Measurements from ENCODE around the gene MAP7. TPM values are rescaled to one million over a fixed set of nuclear protein-coding genes. Genes with fewer than 3 reads are reported as not detected.

The MAP7 gene
- total and polyA plus RNA-seq, 9 of the 15 experiments (the other 6 are each of a cell fraction or from before 2014, with no cell fraction given), result 0.76 to 7.7 (median 3.9) TPM

- no peak for TF ChIP-seq AFF4 (CRISPR knock-in tag; IDR thresholded peaks at IDR 0.05)
- TF ChIP-seq, protein P1, sequence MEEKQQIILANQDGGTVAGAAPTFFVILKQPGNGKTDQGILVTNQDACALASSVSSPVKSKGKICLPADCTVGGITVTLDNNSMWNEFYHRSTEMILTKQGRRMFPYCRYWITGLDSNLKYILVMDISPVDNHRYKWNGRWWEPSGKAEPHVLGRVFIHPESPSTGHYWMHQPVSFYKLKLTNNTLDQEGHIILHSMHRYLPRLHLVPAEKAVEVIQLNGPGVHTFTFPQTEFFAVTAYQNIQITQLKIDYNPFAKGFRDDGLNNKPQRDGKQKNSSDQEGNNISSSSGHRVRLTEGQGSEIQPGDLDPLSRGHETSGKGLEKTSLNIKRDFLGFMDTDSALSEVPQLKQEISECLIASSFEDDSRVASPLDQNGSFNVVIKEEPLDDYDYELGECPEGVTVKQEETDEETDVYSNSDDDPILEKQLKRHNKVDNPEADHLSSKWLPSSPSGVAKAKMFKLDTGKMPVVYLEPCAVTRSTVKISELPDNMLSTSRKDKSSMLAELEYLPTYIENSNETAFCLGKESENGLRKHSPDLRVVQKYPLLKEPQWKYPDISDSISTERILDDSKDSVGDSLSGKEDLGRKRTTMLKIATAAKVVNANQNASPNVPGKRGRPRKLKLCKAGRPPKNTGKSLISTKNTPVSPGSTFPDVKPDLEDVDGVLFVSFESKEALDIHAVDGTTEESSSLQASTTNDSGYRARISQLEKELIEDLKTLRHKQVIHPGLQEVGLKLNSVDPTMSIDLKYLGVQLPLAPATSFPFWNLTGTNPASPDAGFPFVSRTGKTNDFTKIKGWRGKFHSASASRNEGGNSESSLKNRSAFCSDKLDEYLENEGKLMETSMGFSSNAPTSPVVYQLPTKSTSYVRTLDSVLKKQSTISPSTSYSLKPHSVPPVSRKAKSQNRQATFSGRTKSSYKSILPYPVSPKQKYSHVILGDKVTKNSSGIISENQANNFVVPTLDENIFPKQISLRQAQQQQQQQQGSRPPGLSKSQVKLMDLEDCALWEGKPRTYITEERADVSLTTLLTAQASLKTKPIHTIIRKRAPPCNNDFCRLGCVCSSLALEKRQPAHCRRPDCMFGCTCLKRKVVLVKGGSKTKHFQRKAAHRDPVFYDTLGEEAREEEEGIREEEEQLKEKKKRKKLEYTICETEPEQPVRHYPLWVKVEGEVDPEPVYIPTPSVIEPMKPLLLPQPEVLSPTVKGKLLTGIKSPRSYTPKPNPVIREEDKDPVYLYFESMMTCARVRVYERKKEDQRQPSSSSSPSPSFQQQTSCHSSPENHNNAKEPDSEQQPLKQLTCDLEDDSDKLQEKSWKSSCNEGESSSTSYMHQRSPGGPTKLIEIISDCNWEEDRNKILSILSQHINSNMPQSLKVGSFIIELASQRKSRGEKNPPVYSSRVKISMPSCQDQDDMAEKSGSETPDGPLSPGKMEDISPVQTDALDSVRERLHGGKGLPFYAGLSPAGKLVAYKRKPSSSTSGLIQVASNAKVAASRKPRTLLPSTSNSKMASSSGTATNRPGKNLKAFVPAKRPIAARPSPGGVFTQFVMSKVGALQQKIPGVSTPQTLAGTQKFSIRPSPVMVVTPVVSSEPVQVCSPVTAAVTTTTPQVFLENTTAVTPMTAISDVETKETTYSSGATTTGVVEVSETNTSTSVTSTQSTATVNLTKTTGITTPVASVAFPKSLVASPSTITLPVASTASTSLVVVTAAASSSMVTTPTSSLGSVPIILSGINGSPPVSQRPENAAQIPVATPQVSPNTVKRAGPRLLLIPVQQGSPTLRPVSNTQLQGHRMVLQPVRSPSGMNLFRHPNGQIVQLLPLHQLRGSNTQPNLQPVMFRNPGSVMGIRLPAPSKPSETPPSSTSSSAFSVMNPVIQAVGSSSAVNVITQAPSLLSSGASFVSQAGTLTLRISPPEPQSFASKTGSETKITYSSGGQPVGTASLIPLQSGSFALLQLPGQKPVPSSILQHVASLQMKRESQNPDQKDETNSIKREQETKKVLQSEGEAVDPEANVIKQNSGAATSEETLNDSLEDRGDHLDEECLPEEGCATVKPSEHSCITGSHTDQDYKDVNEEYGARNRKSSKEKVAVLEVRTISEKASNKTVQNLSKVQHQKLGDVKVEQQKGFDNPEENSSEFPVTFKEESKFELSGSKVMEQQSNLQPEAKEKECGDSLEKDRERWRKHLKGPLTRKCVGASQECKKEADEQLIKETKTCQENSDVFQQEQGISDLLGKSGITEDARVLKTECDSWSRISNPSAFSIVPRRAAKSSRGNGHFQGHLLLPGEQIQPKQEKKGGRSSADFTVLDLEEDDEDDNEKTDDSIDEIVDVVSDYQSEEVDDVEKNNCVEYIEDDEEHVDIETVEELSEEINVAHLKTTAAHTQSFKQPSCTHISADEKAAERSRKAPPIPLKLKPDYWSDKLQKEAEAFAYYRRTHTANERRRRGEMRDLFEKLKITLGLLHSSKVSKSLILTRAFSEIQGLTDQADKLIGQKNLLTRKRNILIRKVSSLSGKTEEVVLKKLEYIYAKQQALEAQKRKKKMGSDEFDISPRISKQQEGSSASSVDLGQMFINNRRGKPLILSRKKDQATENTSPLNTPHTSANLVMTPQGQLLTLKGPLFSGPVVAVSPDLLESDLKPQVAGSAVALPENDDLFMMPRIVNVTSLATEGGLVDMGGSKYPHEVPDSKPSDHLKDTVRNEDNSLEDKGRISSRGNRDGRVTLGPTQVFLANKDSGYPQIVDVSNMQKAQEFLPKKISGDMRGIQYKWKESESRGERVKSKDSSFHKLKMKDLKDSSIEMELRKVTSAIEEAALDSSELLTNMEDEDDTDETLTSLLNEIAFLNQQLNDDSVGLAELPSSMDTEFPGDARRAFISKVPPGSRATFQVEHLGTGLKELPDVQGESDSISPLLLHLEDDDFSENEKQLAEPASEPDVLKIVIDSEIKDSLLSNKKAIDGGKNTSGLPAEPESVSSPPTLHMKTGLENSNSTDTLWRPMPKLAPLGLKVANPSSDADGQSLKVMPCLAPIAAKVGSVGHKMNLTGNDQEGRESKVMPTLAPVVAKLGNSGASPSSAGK (IDR thresholded peaks at IDR 0.05), result peak; percentile 23
- TF ChIP-seq POLR3G (IDR thresholded peaks at IDR 0.05; ENCODE audit: extremely low read depth, insufficient read length, insufficient replicate concordance), result no peak
- no peak for TF ChIP-seq ZNF699 (CRISPR knock-in tag; IDR thresholded peaks at IDR 0.05; ENCODE audit: insufficient replicate concordance)
- peak; percentile 18; the same call in 1 of the 2 replicates for TF ChIP-seq L3MBTL2 (IDR thresholded peaks at IDR 0.05)
- TF ChIP-seq DNMT1 (IDR thresholded peaks at IDR 0.05), result no peak
- no peak for TF ChIP-seq FOSL1 (tag; conservative IDR thresholded peaks at IDR 0.05)
- TF ChIP-seq RBFOX2 (IDR thresholded peaks at IDR 0.05; ENCODE audit: low read depth, low read length), result no peak
- TF ChIP-seq NR2F6 (CRISPR knock-in tag; IDR thresholded peaks at IDR 0.05), result no peak
Measured at GRCh38 chr6:136335736-136336363, 214.4 kb downstream of the MAP7 start (continued).
